ENCODE data around the gene CYB5D1.
"Not testable (repeated sequence)": the region's sequence is repeated elsewhere in the genome, so short reads cannot be mapped to it uniquely, and the experiment has no call there.

The CYB5D1 gene

DNA sequence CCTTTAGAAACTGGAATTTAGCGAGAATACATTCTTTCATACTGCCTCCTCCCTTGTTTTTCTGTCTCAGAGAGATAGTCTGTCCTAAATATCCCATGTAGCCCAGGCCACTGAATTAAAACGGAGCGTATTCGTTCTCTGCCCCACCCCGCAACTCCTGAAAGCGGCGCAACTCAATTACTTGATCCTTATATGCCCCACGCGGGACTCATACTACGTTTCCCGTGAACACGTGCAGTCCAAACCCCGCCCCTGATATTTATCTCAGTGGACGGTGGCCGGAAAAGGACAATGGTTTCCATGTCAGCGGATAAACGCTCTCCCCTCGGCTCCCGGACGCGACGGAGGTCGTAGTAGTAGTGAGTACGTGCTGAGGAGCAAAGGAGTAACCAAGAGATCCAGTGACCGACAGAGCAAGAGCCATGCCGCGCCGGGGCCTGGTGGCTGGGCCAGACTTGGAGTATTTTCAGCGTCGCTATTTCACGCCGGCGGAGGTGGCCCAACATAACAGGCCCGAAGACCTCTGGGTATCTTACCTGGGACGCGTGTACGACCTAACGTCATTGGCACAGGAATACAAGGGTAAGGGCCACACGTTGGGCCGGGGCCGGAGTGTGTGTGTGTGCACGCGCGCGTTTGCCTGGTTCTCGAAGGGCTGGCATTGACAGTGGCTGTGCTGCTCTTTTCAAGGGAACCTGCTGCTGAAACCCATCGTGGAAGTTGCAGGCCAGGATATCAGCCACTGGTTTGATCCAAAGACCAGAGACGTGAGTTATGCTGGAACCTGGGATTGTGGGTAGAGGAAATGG, at the start of gene CYB5D1:
Gene CYB5D1 (plus strand): TSS at position 291 of the 809 bp plus-strand sequence. CDS start 132 bp downstream, at position 423.
- peak; percentile 73 to 81 (median 76) for DNase-seq (ENCODE audit: low read depth in 4 of 4, low spot score in 1 of 4)

- DNase-seq (ENCODE audit: low read depth in 4 of 4, low spot score in 1 of 4) = no peak
Measured at GRCh38 chr17:7809086-7809790, 48.6 kb upstream of the CYB5D1 start.

- DNase-seq (ENCODE audit: low read depth in 4 of 4, low spot score in 1 of 4) = not testable (repeated sequence)
Measured at GRCh38 chr17:7809791-7810343, 47.9 kb upstream of the CYB5D1 start.

GRCh38 chr17:7811251-7811650, 46.6 kb upstream of the CYB5D1 start:
- no peak for DNase-seq (ENCODE audit: low read depth in 4 of 4, low spot score in 1 of 4)

DNA sequence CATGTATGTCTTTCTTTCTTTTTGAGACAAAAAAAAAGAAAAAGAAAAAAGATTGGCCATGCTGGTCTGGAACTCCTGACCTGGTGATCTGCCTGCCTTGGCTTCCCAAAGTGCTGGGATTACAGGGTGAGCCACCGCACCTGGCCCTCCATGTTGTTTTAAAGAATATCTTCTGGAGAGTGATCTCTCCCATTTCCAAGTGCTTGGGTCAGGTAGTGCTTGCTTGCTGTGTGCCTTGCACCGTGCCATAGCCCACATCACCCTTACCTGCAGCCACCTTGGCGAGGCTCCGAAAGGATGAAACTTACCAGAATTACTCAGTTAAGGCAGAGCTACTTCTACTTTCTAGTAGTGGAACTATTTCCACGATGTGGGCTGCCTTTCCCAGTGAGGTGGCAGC, 42.8 kb upstream of the CYB5D1 start:
- DNase-seq (ENCODE audit: low read depth in 4 of 4, low spot score in 1 of 4) = no peak

DNA sequence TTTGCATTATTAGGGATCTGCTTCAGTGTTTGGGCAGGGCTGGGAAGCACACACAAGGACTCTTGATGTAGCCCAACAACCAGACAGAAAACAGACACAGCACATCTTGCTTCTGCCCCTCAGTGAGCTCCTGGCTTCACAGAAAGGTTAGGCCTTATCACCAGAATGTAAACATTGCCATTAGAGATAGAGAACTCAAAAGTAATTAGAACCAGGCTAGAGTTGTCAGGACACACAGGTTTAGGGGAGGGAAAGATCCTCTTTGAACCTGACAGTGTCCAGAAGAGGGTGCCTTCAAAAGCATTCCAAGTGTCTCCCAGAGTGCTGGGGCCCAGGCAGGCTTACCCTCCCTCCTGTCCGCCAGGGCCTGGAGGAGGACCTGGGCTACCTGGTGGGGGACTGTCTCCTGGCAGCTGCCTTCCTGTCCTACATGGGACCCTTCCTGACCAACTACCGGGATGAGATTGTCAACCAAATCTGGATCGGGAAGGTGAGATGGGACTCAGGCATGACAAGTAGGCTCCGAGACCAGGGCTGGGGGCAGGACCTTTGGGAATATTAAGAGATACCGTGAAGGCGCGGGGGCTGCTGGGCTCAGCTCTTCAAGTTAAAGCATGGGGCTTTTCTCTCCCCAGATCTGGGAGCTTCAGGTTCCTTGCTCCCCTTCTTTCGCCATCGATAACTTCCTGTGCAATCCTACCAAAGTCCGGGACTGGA, 40.7 kb upstream of the CYB5D1 start:
- DNase-seq (ENCODE audit: low read depth in 4 of 4, low spot score in 1 of 4) = no peak

DNA sequence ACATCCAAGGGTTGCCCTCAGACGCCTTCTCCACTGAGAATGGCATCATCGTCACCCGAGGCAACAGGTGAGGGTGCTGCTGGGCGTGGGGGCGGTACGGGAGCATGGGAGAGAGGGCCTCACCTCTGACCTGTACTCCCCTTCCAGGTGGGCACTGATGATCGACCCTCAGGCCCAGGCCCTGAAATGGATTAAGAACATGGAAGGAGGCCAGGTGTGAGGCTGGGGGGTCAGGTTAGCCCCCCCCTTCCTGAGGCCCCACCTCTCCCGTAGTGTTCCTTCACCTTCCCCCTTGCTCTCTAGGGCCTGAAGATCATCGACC, 40.2 kb upstream of the CYB5D1 start:
- no peak for DNase-seq (ENCODE audit: low read depth in 4 of 4, low spot score in 1 of 4)

DNA sequence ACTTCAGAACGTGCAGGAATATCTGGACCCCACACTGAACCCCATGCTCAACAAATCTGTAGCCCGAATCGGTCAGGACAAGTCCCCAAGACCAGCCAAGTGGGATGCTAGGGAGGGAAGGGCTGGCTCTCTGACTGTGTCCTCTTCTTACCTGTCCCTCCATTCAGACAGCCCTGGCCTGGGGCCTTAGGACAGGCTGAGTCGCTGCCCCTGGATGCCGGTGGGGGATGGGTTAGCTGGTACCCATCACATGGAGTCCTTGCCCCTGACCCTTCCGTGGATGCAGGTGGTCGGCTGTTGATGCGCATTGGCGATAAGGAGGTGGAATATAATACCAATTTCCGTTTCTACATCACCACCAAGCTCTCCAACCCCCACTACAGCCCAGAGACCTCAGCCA, 39.8 kb upstream of the CYB5D1 start:
- no peak for DNase-seq (ENCODE audit: low read depth in 4 of 4, low spot score in 1 of 4)

GRCh38 chr17:7818746-7819645, 38.8 kb upstream of the CYB5D1 start:
- DNase-seq (ENCODE audit: low read depth in 4 of 4, low spot score in 1 of 4) = no peak

GRCh38 chr17:7820231-7820630, 37.6 kb upstream of the CYB5D1 start:
- DNase-seq (ENCODE audit: low read depth in 4 of 4, low spot score in 1 of 4) = no peak

DNA sequence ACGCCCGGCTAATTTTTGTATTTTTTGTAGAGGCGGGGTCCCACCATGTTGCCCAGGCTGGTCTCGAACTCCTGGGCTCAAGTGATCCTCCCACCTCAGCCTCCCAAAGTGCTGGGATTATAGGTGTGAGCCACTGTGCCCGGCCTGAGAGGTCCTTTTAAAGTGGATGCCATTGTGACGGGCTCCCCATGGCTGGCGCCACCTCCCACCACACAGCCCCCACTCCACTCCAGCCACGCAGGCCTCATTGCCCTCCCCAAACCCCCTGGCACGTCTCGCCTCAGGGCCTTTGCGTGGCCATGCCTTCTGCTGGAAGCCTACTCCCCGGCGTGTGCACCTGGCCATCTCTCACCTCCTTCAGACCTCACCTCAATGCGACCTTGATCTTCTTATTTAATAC, 35.7 kb upstream of the CYB5D1 start:
- no peak for DNase-seq (ENCODE audit: low read depth in 4 of 4, low spot score in 1 of 4)

- no peak for DNase-seq (ENCODE audit: low read depth in 4 of 4, low spot score in 1 of 4)
Measured at GRCh38 chr17:7823581-7824001, 34.2 kb upstream of the CYB5D1 start.

- DNase-seq (ENCODE audit: low read depth in 4 of 4, low spot score in 1 of 4) = no peak
Measured at GRCh38 chr17:7824021-7824924, 33.5 kb upstream of the CYB5D1 start.

GRCh38 chr17:7825206-7825990, 32.4 kb upstream of the CYB5D1 start:
- DNase-seq (ENCODE audit: low read depth in 4 of 4, low spot score in 1 of 4) = no peak

DNA sequence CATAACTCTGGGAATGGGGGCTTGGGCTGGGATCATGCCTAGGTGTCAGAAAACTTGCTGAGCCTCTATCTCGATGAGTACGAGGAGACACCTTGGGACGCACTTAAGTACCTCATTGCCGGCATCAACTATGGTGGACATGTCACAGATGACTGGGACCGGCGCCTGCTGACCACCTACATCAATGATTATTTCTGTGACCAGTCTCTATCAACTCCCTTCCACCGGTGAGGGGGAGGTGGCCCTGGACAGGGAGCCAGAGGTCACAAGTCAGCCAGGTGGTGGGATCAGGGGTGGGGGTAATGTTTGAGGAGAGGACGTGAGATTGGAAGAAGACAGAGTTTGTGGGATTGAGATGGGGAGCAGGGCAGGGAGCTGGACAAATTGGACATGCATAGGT, 27.2 kb upstream of the CYB5D1 start:
- DNase-seq (ENCODE audit: low read depth in 4 of 4, low spot score in 1 of 4) = no peak

DNA sequence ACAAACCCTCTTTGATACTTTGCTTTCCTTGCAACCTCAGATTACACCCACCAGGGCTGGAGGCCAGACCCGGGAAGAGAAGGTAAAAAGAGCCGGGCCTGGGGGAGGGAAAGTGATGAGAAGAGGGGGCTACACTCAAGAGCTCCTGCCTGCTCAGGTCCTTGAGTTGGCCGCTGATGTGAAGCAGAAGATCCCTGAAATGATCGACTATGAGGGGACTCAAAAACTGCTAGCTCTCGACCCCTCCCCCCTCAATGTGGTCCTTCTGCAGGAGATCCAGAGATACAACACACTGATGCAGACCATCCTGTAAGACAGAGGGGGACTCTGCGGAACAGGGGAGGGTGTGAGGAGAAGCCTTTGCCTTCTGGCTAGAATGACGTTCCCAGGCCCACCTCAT, 26.6 kb upstream of the CYB5D1 start:
- no peak for DNase-seq (ENCODE audit: low read depth in 4 of 4, low spot score in 1 of 4)

DNA sequence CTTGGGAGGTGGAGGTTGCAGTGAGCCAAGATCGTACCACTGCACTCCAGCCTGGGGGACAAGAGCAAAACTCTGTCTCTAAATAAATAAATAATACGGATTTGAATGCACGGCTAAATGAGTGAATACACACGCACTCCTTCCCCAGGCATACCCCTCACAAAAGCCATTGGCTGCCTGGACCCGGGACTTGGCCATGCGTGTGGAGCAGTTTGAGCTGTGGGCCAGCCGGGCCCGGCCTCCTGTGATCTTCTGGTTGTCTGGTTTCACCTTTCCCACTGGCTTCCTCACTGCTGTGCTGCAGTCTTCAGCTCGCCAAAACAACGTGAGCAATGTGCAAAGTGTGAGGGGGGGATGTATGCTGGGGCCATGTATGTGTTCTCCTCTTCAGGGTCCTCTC, 25.4 kb upstream of the CYB5D1 start:
- no peak for DNase-seq (ENCODE audit: low read depth in 4 of 4, low spot score in 1 of 4)

DNA sequence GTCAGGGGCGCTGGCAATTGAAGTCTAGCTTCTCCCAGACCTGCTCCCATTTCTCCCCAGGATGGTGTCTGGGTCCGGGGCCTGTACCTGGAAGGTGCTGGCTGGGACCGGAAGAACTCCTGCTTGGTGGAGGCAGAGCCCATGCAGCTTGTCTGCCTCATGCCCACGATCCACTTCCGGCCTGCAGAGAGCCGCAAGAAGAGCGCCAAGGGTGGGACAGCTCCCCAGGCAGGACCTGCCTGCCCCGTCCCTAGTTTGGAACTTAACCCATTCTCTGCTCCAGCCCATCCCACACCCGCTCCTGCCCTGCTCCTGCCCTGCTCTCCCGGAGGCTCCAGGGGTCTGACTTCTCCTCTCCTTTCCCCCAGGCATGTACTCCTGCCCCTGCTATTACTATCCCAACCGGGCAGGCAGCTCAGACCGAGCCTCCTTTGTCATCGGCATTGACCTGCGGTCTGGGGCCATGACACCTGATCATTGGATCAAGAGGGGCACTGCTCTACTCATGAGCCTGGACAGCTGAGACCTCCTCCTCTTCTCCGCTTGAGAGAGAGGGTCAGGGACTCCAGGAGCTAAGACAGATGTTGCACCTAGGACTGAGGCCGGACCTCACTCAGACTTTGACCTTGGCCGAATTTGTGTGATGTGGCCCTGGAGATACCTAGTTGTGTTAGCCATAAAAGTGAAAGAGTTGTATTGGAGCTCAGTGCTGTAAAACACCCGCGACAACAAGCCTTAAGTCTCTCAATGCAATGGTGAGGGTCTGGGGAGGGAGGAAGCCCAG, 24.6 kb upstream of the CYB5D1 start:
- no peak for DNase-seq (ENCODE audit: low read depth in 4 of 4, low spot score in 1 of 4)
